SK-N-SH (cell line): Measurements from ENCODE around the gene FRAT2. TPM values are rescaled to one million over a fixed set of nuclear protein-coding genes. Genes with fewer than 3 reads are reported as not detected.

Source experiments
- CTCF ChIA-PET: fragments of 300-600, 350-600 bp; formaldehyde crosslinking; extraction: SDS; loops from one replicate; lab custom pipeline; 2021; lab: Yijun Ruan, JAX
- POLR2A ChIA-PET: fragments of 350-600 bp; sonication (Branson Sonifier 250); formaldehyde crosslinking; extraction: SDS; loops from one replicate; lab custom pipeline; 2020; ENCODE audit warnings: antibody characterized with exemption, inconsistent platforms; lab: Yijun Ruan, JAX
- DNase-seq: peaks from one replicate; pipeline ENCODE4 v3.0.0; 2012
- H2AFZ ChIP-seq: fragments of 200-600 bp; sonication (generic); 2 replicates; pipeline ENCODE4 v1.8.1; 2016; ENCODE audit warnings: antibody characterized with exemption, mild to moderate bottlenecking, low read depth
- H3F3A ChIP-seq: fragments of 200-600 bp; sonication (generic); replicated peaks from 2 replicates; pipeline ENCODE3; 2016; ENCODE audit warnings: antibody characterized with exemption, mild to moderate bottlenecking; ENCODE audit not compliant: insufficient read depth
- H3K27ac ChIP-seq, 2 experiments: fragments of 200-500 bp in 1 of 2; fragments of 200-600 bp in 1 of 2; sonication (Bioruptor generic) in 1 of 2; sonication (generic), shearing (Covaris generic) in 1 of 2; 2 replicates each; pipeline versions ENCODE4 v1.5.1 to v1.6.1; 2014 to 2016; ENCODE audit warnings: low read depth in 2 of 2, inconsistent platforms in 1 of 2, low read length in 1 of 2, mild to moderate bottlenecking in 1 of 2, mixed read lengths in 1 of 2
- H3K27me3 ChIP-seq: fragments of 200-600 bp; sonication (generic), shearing (Covaris generic); 2 replicates; pipeline ENCODE4 v1.6.1; 2016; ENCODE audit warnings: mixed run types; ENCODE audit not compliant: insufficient read depth
- H3K36me3 ChIP-seq, 2 experiments: fragments of 200-500 bp in 1 of 2; fragments of 200-600 bp in 1 of 2; sonication (Bioruptor generic) in 1 of 2; sonication (generic) in 1 of 2; replicated peaks in 1 of 2; 2 replicates each; pipeline versions ENCODE3 to v1.5.1; 2014 to 2016; ENCODE audit warnings: low read length in 1 of 2, mild to moderate bottlenecking in 1 of 2; ENCODE audit not compliant: insufficient read depth in 2 of 2, control insufficient read depth in 1 of 2
- H3K4me1 ChIP-seq, 2 experiments: fragments of 200-500 bp in 1 of 2; fragments of 200-600 bp in 1 of 2; sonication (Bioruptor generic) in 1 of 2; sonication (generic), shearing (Covaris generic) in 1 of 2; 2 replicates each; pipeline versions ENCODE4 v1.5.1 to v1.6.1; 2014 to 2016; ENCODE audit warnings: low read depth in 1 of 2, low read length in 1 of 2, mixed run types in 1 of 2; ENCODE audit not compliant: insufficient read depth in 2 of 2, control insufficient read depth in 1 of 2
- H3K4me2 ChIP-seq: fragments of 200-600 bp; sonication (generic), shearing (Covaris generic); 2 replicates; pipeline ENCODE4 v1.6.1; 2017; ENCODE audit warnings: mixed run types
- H3K4me3 ChIP-seq, 2 experiments: fragments of 200-500 bp in 1 of 2; fragments of 200-600 bp in 1 of 2; sonication (Bioruptor generic) in 1 of 2; sonication (generic), shearing (Covaris generic) in 1 of 2; 2 replicates each; pipeline versions ENCODE4 v1.5.1 to v1.8.1; 2014 to 2016; ENCODE audit warnings: low read depth in 2 of 2, inconsistent platforms in 1 of 2, low read length in 1 of 2, mild to moderate bottlenecking in 1 of 2, mixed read lengths in 1 of 2, moderate library complexity in 1 of 2
- H3K79me2 ChIP-seq: fragments of 200-600 bp; sonication (generic); 2 replicates; pipeline ENCODE4 v1.8.1; 2017; ENCODE audit warnings: mild to moderate bottlenecking; ENCODE audit not compliant: insufficient read depth
- H3K9ac ChIP-seq: fragments of 200-600 bp; sonication (generic); 2 replicates; pipeline ENCODE4 v1.6.1; 2017; ENCODE audit warnings: mixed run types
- H3K9me2 ChIP-seq: fragments of 200-600 bp; sonication (generic); 2 replicates; pipeline ENCODE4 v1.6.1; 2017; ENCODE audit warnings: mixed run types
- H3K9me3 ChIP-seq: fragments of 200-600 bp; sonication (generic); 2 replicates; pipeline ENCODE4 v1.6.1; 2017; ENCODE audit warnings: mixed run types, mild to moderate bottlenecking, moderate library complexity
- H4K20me1 ChIP-seq: fragments of 200-600 bp; sonication (generic); 2 replicates; pipeline ENCODE4 v1.6.1; 2017; ENCODE audit warnings: mild to moderate bottlenecking, mixed run types; ENCODE audit not compliant: insufficient read depth
- CHD2 ChIP-seq: fragments of 150-350 bp; IDR thresholded peaks from 2 replicates; pipeline ENCODE4 v1.6.1; 2018; ENCODE audit warnings: low read length; ENCODE audit not compliant: partially characterized antibody
- ELF1 ChIP-seq: IDR thresholded peaks from 2 replicates; pipeline ENCODE4 v1.4.0; 2012
- FOSL2 ChIP-seq: IDR thresholded peaks from 2 replicates; pipeline ENCODE4 v1.4.0; 2012; ENCODE audit warnings: low read depth, mild to moderate bottlenecking, moderate library complexity, borderline replicate concordance
- FOXJ3 ChIP-seq: sonication (generic); formaldehyde crosslinking; IDR thresholded peaks from 2 replicates; pipeline ENCODE4 v1.5.1; 2020; ENCODE audit warnings: mild to moderate bottlenecking, missing genetic modification reagents
- GABPA ChIP-seq: IDR thresholded peaks from 2 replicates; pipeline ENCODE4 v1.4.0; 2012; ENCODE audit warnings: low read depth, mild to moderate bottlenecking
- NRF1 ChIP-seq: IDR thresholded peaks from 2 replicates; pipeline ENCODE4 v1.6.1; 2012; ENCODE audit warnings: low read depth, mild to moderate bottlenecking, low read length
- POLR2AphosphoS5 ChIP-seq: IDR thresholded peaks from 2 replicates; pipeline ENCODE4 v1.6.1; 2012; ENCODE audit warnings: low read depth, low read length
- RCOR1 ChIP-seq: fragments of 150-350 bp; IDR thresholded peaks from 2 replicates; pipeline ENCODE4 v1.6.1; 2017; ENCODE audit warnings: antibody characterized with exemption, low read length
- RXRA ChIP-seq: IDR thresholded peaks from 2 replicates; pipeline ENCODE4 v1.4.0; 2012; ENCODE audit warnings: low read depth, mild to moderate bottlenecking, borderline replicate concordance
- SIN3A ChIP-seq: IDR thresholded peaks from 2 replicates; pipeline ENCODE4 v1.6.1; 2012; ENCODE audit warnings: low read depth, mild to moderate bottlenecking, low read length, moderate library complexity, borderline replicate concordance
- TAF1 ChIP-seq: IDR thresholded peaks from 2 replicates; pipeline ENCODE4 v1.6.1; 2012; ENCODE audit warnings: low read depth, mild to moderate bottlenecking, low read length, moderate library complexity, borderline replicate concordance
- TCF12 ChIP-seq: IDR thresholded peaks from 2 replicates; pipeline ENCODE4 v1.4.0; 2012
- YY1 ChIP-seq: IDR thresholded peaks from 2 replicates; pipeline ENCODE4 v1.4.0; 2012; ENCODE audit warnings: low read depth, mild to moderate bottlenecking
- WGBS: methylation state at CpG from one replicate; pipeline ENCODE4 v1.1.6; 2017; ENCODE audit warnings: low lambda C conversion rate; 5-methylcytosine and 5-hydroxymethylcytosine counted together
- polyA plus RNA-seq, 3 experiments: library from polyadenylated mRNA; depleted of rRNA; stranded (reverse); fragments of >200 nt; gene quantifications; 2 replicates each; pipeline ENCODE4 v1.2.3, GENCODE V29; 2012
- TF ChIP-seq, protein P1 (sequence below): IDR thresholded peaks from 2 replicates; pipeline ENCODE4 v1.4.0; 2012; ENCODE audit warnings: low read depth, borderline replicate concordance
- TF ChIP-seq, protein P2 (sequence below): fragments of 150-350 bp; IDR thresholded peaks from 2 replicates; pipeline ENCODE4 v1.6.1; 2017; ENCODE audit warnings: antibody characterized with exemption, low read length, low read depth, borderline replicate concordance
- TF ChIP-seq, protein P3 (sequence below): IDR thresholded peaks from 2 replicates; pipeline ENCODE4; 2012

The FRAT2 gene
- polyA plus RNA-seq, 1 of the 3 experiments (the other 2 are of a cell fraction), result 2.4 TPM

DNA sequence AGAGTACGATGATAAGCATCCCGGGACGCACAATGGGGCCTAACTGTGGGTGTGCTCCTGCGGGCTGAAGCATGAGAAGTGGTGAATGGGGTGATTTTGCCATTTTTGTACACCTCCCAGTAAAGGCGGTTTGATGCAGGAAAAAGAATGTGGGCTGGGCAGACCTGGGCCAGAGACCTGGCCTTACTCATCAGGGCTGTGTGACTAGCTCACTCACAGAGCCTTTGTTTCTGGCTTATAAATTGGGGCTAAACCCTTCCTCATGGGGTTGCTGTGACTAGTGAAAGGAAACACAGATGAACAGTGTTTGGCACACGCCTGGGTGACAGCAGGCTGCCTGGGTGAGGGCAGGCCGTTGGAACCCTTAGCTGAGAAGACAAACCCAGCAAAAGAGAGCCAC is 48.6 kb upstream of the FRAT2 start:
- 97% methylated on average over 6 of the region's 7 CpGs for WGBS
- H3K4me1 ChIP-seq, result no peaks in the 10 kb centered on the region
- H3K79me2 ChIP-seq, result no peaks in the 10 kb centered on the region
- H3K27me3 ChIP-seq, result no peaks in the 10 kb centered on the region
- no peak for DNase-seq
- no peak overlapping the region for H3K4me3 ChIP-seq
- no peak overlapping the region for H3K27ac ChIP-seq
- H3K9ac ChIP-seq, result no peak overlapping the region
- H3K9me3 ChIP-seq, result no peaks in the 10 kb centered on the region
- peaks cover 22 to 63% of the 10 kb centered on the region in 2 experiments for H3K36me3 ChIP-seq
- no peaks in the 10 kb centered on the region for H3K9me2 ChIP-seq
- H3K4me2 ChIP-seq, result no peak overlapping the region
- H4K20me1 ChIP-seq, result no peaks in the 10 kb centered on the region
- ChIA-PET POLR2A (no interaction called here), CTCF (interaction anchor here (1.0 kb wide), 1 partner anchor 37 kb away, joined by 3 read pairs; no protein-coding TSS in a partner anchor)
- H2AFZ ChIP-seq, result no peak overlapping the region
- H3F3A ChIP-seq, result no peaks in the 10 kb centered on the region
- TF ChIP-seq GABPA (no peak), POLR2AphosphoS5 (no peak)
- TF ChIP-seq, all 33 proteins: peak for 0

DNA sequence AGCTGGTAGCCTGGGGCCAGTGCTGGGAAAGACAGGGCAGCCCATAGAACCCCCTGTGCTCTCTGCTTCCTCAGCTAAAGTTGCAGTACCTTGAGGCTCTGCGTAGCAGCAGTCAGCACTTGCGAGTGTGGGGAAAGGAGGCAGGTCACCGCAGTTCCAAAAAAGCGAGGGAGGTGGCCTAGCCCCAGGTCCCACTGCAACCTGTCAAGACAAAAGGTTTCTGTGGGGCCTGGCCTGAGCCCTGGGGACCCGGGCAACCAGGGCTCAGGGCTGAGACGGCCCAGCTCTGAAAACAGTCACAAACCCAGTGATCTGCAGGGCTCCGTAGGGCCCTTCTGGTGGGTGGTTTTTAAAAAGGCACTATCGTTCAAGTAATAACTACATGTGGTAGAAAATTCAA is 47.1 kb upstream of the FRAT2 start:
- H3F3A ChIP-seq, result no peaks in the 10 kb centered on the region
- peaks cover 20 to 65% of the 10 kb centered on the region in 2 experiments for H3K36me3 ChIP-seq
- H3K4me1 ChIP-seq, result no peaks in the 10 kb centered on the region
- H3K27ac ChIP-seq, result no peak overlapping the region
- ChIA-PET CTCF (interaction anchor here (0.8 to 1.3 kb wide), 2 partner anchors 12 to 19 kb away, joined by 3 read pairs; partner anchors contain the start of gene RRP12), POLR2A (no interaction called here)
- no peak overlapping the region for H3K4me3 ChIP-seq
- no peaks in the 10 kb centered on the region for H3K9me3 ChIP-seq
- no peak overlapping the region for H3K4me2 ChIP-seq
- WGBS, result 87% methylated on average over 8 of the region's 8 CpGs
- H3K79me2 ChIP-seq, result no peaks in the 10 kb centered on the region
- DNase-seq, result no peak
- no peak overlapping the region for H3K9ac ChIP-seq
- H2AFZ ChIP-seq, result no peak overlapping the region
- no peaks in the 10 kb centered on the region for H3K9me2 ChIP-seq
- TF ChIP-seq, protein P1, sequence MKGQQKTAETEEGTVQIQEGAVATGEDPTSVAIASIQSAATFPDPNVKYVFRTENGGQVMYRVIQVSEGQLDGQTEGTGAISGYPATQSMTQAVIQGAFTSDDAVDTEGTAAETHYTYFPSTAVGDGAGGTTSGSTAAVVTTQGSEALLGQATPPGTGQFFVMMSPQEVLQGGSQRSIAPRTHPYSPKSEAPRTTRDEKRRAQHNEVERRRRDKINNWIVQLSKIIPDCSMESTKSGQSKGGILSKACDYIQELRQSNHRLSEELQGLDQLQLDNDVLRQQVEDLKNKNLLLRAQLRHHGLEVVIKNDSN, result no peak
- TF ChIP-seq FOXJ3 (CRISPR knock-in tag) (no peak), ELF1 (no peak), TCF12 (no peak)
- H4K20me1 ChIP-seq, result no peaks in the 10 kb centered on the region
- H3K27me3 ChIP-seq, result no peaks in the 10 kb centered on the region

DNA sequence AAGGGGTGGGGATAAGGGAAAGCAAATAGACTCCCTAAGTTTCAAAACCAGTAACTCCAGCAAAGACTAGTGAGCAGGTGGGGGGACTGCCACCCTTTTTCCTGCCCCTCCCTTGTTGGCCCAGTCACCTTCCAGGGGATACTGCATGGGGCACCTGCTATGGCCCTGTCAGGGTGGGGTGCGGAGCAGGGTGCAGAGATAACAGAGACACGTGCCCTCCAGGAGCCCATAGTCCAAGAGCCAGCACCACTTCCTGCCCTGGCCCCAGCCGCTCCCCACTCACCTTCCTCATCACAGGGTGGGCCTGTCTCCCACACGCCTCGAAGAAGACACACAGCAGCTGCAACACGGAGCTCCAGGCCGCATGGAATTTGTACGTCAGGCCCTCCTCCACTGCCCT is 46.0 kb upstream of the FRAT2 start:
- Histone ChIP-seq H2AFZ (no peak overlapping the region), H3K9ac (no peak overlapping the region), H3K36me3 (peaks cover 15 to 60% of the 10 kb centered on the region in 2 experiments), H3K79me2 (no peaks in the 10 kb centered on the region), H3K9me3 (no peaks in the 10 kb centered on the region), H3F3A (no peaks in the 10 kb centered on the region), H3K4me1 (no peaks in the 10 kb centered on the region), H4K20me1 (no peaks in the 10 kb centered on the region), H3K9me2 (no peaks in the 10 kb centered on the region), H3K4me2 (no peak overlapping the region), H3K4me3 (no peak overlapping the region), H3K27me3 (no peaks in the 10 kb centered on the region), H3K27ac (no peak overlapping the region)
- ChIA-PET POLR2A (no interaction called here), CTCF (interaction anchor here (1.1 kb wide), 1 partner anchor 102 kb away, joined by 4 read pairs; no protein-coding TSS in a partner anchor)
- DNase-seq, result no peak
- 100% methylated on average over 2 of the region's 8 CpGs for WGBS
- TF ChIP-seq TAF1, result no peak
- TF ChIP-seq YY1, result no peak
- TF ChIP-seq RXRA, result no peak
- TF ChIP-seq, protein P1, result no peak
- no peak for TF ChIP-seq ELF1
- TF ChIP-seq, protein P2, sequence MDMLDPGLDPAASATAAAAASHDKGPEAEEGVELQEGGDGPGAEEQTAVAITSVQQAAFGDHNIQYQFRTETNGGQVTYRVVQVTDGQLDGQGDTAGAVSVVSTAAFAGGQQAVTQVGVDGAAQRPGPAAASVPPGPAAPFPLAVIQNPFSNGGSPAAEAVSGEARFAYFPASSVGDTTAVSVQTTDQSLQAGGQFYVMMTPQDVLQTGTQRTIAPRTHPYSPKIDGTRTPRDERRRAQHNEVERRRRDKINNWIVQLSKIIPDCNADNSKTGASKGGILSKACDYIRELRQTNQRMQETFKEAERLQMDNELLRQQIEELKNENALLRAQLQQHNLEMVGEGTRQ, result no peak
- TF ChIP-seq SIN3A, result no peak
- no peak for TF ChIP-seq NRF1
- no peak for TF ChIP-seq POLR2AphosphoS5
- TF ChIP-seq RCOR1, result no peak
- TF ChIP-seq, protein P3, sequence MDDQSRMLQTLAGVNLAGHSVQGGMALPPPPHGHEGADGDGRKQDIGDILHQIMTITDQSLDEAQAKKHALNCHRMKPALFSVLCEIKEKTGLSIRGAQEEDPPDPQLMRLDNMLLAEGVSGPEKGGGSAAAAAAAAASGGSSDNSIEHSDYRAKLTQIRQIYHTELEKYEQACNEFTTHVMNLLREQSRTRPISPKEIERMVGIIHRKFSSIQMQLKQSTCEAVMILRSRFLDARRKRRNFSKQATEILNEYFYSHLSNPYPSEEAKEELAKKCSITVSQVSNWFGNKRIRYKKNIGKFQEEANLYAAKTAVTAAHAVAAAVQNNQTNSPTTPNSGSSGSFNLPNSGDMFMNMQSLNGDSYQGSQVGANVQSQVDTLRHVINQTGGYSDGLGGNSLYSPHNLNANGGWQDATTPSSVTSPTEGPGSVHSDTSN, result no peak
- TF ChIP-seq CHD2, result no peak
- no peak for TF ChIP-seq FOSL2
